Thyroid gland (tissue), 4 donors: ENCODE data around the gene PARP6.

Experiments used
- CTCF ChIP-seq, 6 experiments: fragments of 200-600 bp in 3 of 6; fragments of 450-650 bp in 3 of 6; sonication (generic) in 3 of 6; IDR thresholded peaks; one replicate each; pipeline ENCODE4 v1.5.1; 2016 to 2019; ENCODE audit warnings: antibody characterized with exemption in 6 of 6, mild to moderate bottlenecking in 2 of 6, inconsistent platforms in 1 of 6, moderate library complexity in 1 of 6
- POLR2A ChIP-seq, 2 donors: fragments of 450-650 bp; IDR thresholded peaks; one replicate each; pipeline ENCODE4 v1.6.1; 2017; ENCODE audit warnings: antibody characterized with exemption in 2 of 2, mild to moderate bottlenecking in 2 of 2, moderate library complexity in 1 of 2

GRCh38 chr15:72237029-72237852 is 35.1 kb downstream of the PARP6 start:
- TF ChIP-seq CTCF (IDR thresholded peaks at IDR 0.05) = no peak
- TF ChIP-seq POLR2A (IDR thresholded peaks at IDR 0.05) = no peak
